ENCODE measurements around the gene RAN. TPM values are rescaled to one million over a fixed set of nuclear protein-coding genes. Genes with fewer than 3 reads are reported as not detected.
A peak's percentile ranks its signal among the peaks of the same experiment; 100 is the strongest.
"Not testable (repeated sequence)": the region's sequence is repeated elsewhere in the genome, so short reads cannot be mapped to it uniquely, and the experiment has no call there.

The RAN gene
- total RNA-seq, 1 experiment from 2014 or later, result 897 TPM

GRCh38 chr12:130877333-130877732, 5.5 kb downstream of the RAN start:
- Histone ChIP-seq H3K4me3 (ENCODE audit: low read length) (no peak overlapping the region), H4K20me1 (ENCODE audit: insufficient read depth, low read depth, low read length) (peaks cover 26% of the 10 kb centered on the region), H3K36me3 (ENCODE audit: insufficient read depth, low read length) (peaks cover 48% of the 10 kb centered on the region), H2AFZ (ENCODE audit: low read length) (no peak overlapping the region), H3K4me1 (ENCODE audit: low read length) (peaks cover 44% of the 10 kb centered on the region), H3K9me2 (replicated peaks; ENCODE audit: insufficient read depth, low read length) (no peaks in the 10 kb centered on the region), H3K27ac (ENCODE audit: low read length) (no peak overlapping the region), H3K27me3 (ENCODE audit: low read length) (no peaks in the 10 kb centered on the region), H3K4me2 (ENCODE audit: low read depth, low read length, poor library complexity, severe bottlenecking) (no peak overlapping the region), H3K9me3 (ENCODE audit: low read length) (no peaks in the 10 kb centered on the region), H3K79me2 (ENCODE audit: low read length) (peaks cover 13% of the 10 kb centered on the region), H3K9ac (ENCODE audit: low read length) (no peak overlapping the region)
- peak; percentile 46 for DNase-seq

GRCh38 chr12:130878193-130879185, 6.6 kb downstream of the RAN start:
- Histone ChIP-seq H3K27ac (ENCODE audit: low read length) (no peak overlapping the region), H3K9me3 (ENCODE audit: low read length) (no peaks in the 10 kb centered on the region), H3K27me3 (ENCODE audit: low read length) (no peaks in the 10 kb centered on the region), H3K9me2 (replicated peaks; ENCODE audit: insufficient read depth, low read length) (no peaks in the 10 kb centered on the region), H3K4me2 (ENCODE audit: low read depth, low read length, poor library complexity, severe bottlenecking) (peak overlapping the region; percentile 27), H2AFZ (ENCODE audit: low read length) (no peak overlapping the region), H3K79me2 (ENCODE audit: low read length) (peaks cover 1% of the 10 kb centered on the region), H3K9ac (ENCODE audit: low read length) (peak overlapping the region; percentile 34; the same call in 1 of the 2 replicates), H4K20me1 (ENCODE audit: insufficient read depth, low read depth, low read length) (peaks cover 22% of the 10 kb centered on the region), H3K4me1 (ENCODE audit: low read length) (peaks cover 36% of the 10 kb centered on the region), H3K4me3 (ENCODE audit: low read length) (no peak overlapping the region), H3K36me3 (ENCODE audit: insufficient read depth, low read length) (peaks cover 37% of the 10 kb centered on the region)
- peak; percentile 68 for DNase-seq

- peaks cover 15% of the 10 kb centered on the region; the same call in 1 of the 2 replicates for H4K20me1 ChIP-seq (ENCODE audit: insufficient read depth, low read depth, low read length)
- peaks cover 28% of the 10 kb centered on the region for H3K4me1 ChIP-seq (ENCODE audit: low read length)
- H3K9me2 ChIP-seq (replicated peaks; ENCODE audit: insufficient read depth, low read length), result no peaks in the 10 kb centered on the region
- peaks cover 29% of the 10 kb centered on the region for H3K36me3 ChIP-seq (ENCODE audit: insufficient read depth, low read length)
- H3K9me3 ChIP-seq (ENCODE audit: low read length), result no peaks in the 10 kb centered on the region
- H3K27me3 ChIP-seq (ENCODE audit: low read length), result no peaks in the 10 kb centered on the region
- H3K79me2 ChIP-seq (ENCODE audit: low read length), result no peaks in the 10 kb centered on the region
- DNase-seq, result peak; percentile 72
- H3K9ac ChIP-seq (ENCODE audit: low read length), result peak overlapping the region; percentile 34; the same call in 1 of the 2 replicates
- H2AFZ ChIP-seq (ENCODE audit: low read length), result no peak overlapping the region
- H3K4me3 ChIP-seq (ENCODE audit: low read length), result no peak overlapping the region
- H3K4me2 ChIP-seq (ENCODE audit: low read depth, low read length, poor library complexity, severe bottlenecking), result peak overlapping the region; percentile 27
- H3K27ac ChIP-seq (ENCODE audit: low read length), result no peak overlapping the region
Observed at GRCh38 chr12:130879212-130879686, 7.4 kb downstream of the RAN start.

GRCh38 chr12:130879781-130880389, 8.0 kb downstream of the RAN start:
- H2AFZ ChIP-seq (ENCODE audit: low read length), result no peak overlapping the region
- H3K27ac ChIP-seq (ENCODE audit: low read length), result no peak overlapping the region
- no peak overlapping the region for H3K4me3 ChIP-seq (ENCODE audit: low read length)
- peaks cover 23% of the 10 kb centered on the region for H3K36me3 ChIP-seq (ENCODE audit: insufficient read depth, low read length)
- peaks cover 9% of the 10 kb centered on the region; the same call in 1 of the 2 replicates for H4K20me1 ChIP-seq (ENCODE audit: insufficient read depth, low read depth, low read length)
- no peaks in the 10 kb centered on the region for H3K79me2 ChIP-seq (ENCODE audit: low read length)
- H3K4me1 ChIP-seq (ENCODE audit: low read length), result peaks cover 26% of the 10 kb centered on the region
- H3K9ac ChIP-seq (ENCODE audit: low read length), result no peak overlapping the region
- H3K9me2 ChIP-seq (replicated peaks; ENCODE audit: insufficient read depth, low read length), result no peaks in the 10 kb centered on the region
- peak overlapping the region; percentile 30 for H3K4me2 ChIP-seq (ENCODE audit: low read depth, low read length, poor library complexity, severe bottlenecking)
- H3K27me3 ChIP-seq (ENCODE audit: low read length), result no peaks in the 10 kb centered on the region
- peak; percentile 46 for DNase-seq
- H3K9me3 ChIP-seq (ENCODE audit: low read length), result no peaks in the 10 kb centered on the region

- Histone ChIP-seq H3K27me3 (ENCODE audit: low read length) (no peaks in the 10 kb centered on the region), H3K9me3 (ENCODE audit: low read length) (no peaks in the 10 kb centered on the region), H4K20me1 (ENCODE audit: insufficient read depth, low read depth, low read length) (peaks cover 5% of the 10 kb centered on the region; the same call in 1 of the 2 replicates), H3K36me3 (ENCODE audit: insufficient read depth, low read length) (peaks cover 17% of the 10 kb centered on the region), H3K79me2 (ENCODE audit: low read length) (no peaks in the 10 kb centered on the region), H3K4me1 (ENCODE audit: low read length) (peaks cover 26% of the 10 kb centered on the region), H2AFZ (ENCODE audit: low read length) (no peak overlapping the region), H3K27ac (ENCODE audit: low read length) (no peak overlapping the region), H3K9ac (ENCODE audit: low read length) (no peak overlapping the region), H3K4me3 (ENCODE audit: low read length) (no peak overlapping the region; the same call in 1 of the 2 replicates), H3K9me2 (replicated peaks; ENCODE audit: insufficient read depth, low read length) (no peaks in the 10 kb centered on the region), H3K4me2 (ENCODE audit: low read depth, low read length, poor library complexity, severe bottlenecking) (peak overlapping the region; percentile 30)
- DNase-seq, result no peak
Observed at GRCh38 chr12:130880411-130880885, 8.6 kb downstream of the RAN start.

- DNase-seq, result no peak
- Histone ChIP-seq H3K9me2 (replicated peaks; ENCODE audit: insufficient read depth, low read length) (no peaks in the 10 kb centered on the region), H3K4me3 (ENCODE audit: low read length) (no peak overlapping the region), H3K9me3 (ENCODE audit: low read length) (no peaks in the 10 kb centered on the region), H3K4me2 (ENCODE audit: low read depth, low read length, poor library complexity, severe bottlenecking) (no peak overlapping the region), H3K27me3 (ENCODE audit: low read length) (no peaks in the 10 kb centered on the region), H3K27ac (ENCODE audit: low read length) (no peak overlapping the region), H4K20me1 (ENCODE audit: insufficient read depth, low read depth, low read length) (peaks cover 5% of the 10 kb centered on the region; the same call in 1 of the 2 replicates), H3K9ac (ENCODE audit: low read length) (no peak overlapping the region), H3K36me3 (ENCODE audit: insufficient read depth, low read length) (peaks cover 12% of the 10 kb centered on the region), H2AFZ (ENCODE audit: low read length) (no peak overlapping the region), H3K79me2 (ENCODE audit: low read length) (no peaks in the 10 kb centered on the region), H3K4me1 (ENCODE audit: low read length) (peaks cover 26% of the 10 kb centered on the region)
Observed at GRCh38 chr12:130881046-130881445, 9.2 kb downstream of the RAN start.

GRCh38 chr12:130881548-130881947, 9.7 kb downstream of the RAN start:
- no peaks in the 10 kb centered on the region for H3K27me3 ChIP-seq (ENCODE audit: low read length)
- no peak overlapping the region for H3K4me3 ChIP-seq (ENCODE audit: low read length)
- H3K79me2 ChIP-seq (ENCODE audit: low read length), result no peaks in the 10 kb centered on the region
- peaks cover 3% of the 10 kb centered on the region; the same call in 1 of the 2 replicates for H4K20me1 ChIP-seq (ENCODE audit: insufficient read depth, low read depth, low read length)
- H3K27ac ChIP-seq (ENCODE audit: low read length), result no peak overlapping the region
- H3K4me2 ChIP-seq (ENCODE audit: low read depth, low read length, poor library complexity, severe bottlenecking), result no peak overlapping the region
- H3K4me1 ChIP-seq (ENCODE audit: low read length), result peaks cover 24% of the 10 kb centered on the region
- no peaks in the 10 kb centered on the region for H3K9me2 ChIP-seq (replicated peaks; ENCODE audit: insufficient read depth, low read length)
- peaks cover 7% of the 10 kb centered on the region for H3K36me3 ChIP-seq (ENCODE audit: insufficient read depth, low read length)
- H2AFZ ChIP-seq (ENCODE audit: low read length), result no peak overlapping the region
- no peak for DNase-seq
- no peaks in the 10 kb centered on the region for H3K9me3 ChIP-seq (ENCODE audit: low read length)
- H3K9ac ChIP-seq (ENCODE audit: low read length), result no peak overlapping the region

GRCh38 chr12:130887190-130887589, 15.3 kb downstream of the RAN start:
- not testable (repeated sequence) for DNase-seq; H3K27ac ChIP-seq (ENCODE audit: low read length); H3K4me3 ChIP-seq (ENCODE audit: low read length); H3K36me3 ChIP-seq (ENCODE audit: insufficient read depth, low read length); H3K9me3 ChIP-seq (ENCODE audit: low read length); H3K79me2 ChIP-seq (ENCODE audit: low read length); H3K9me2 ChIP-seq (replicated peaks; ENCODE audit: insufficient read depth, low read length); H4K20me1 ChIP-seq (ENCODE audit: insufficient read depth, low read depth, low read length); H3K4me1 ChIP-seq (ENCODE audit: low read length); H3K4me2 ChIP-seq (ENCODE audit: low read depth, low read length, poor library complexity, severe bottlenecking); H2AFZ ChIP-seq (ENCODE audit: low read length); H3K9ac ChIP-seq (ENCODE audit: low read length); H3K27me3 ChIP-seq (ENCODE audit: low read length)
